BLaER1 treated with 17β-estradiol and CSF1 and Interleukin-3, amounts not matched to agents 10 nM and 100 nM (cell line): ENCODE results near the gene RIOK1.
A peak's percentile ranks its signal among the peaks of the same experiment; 100 is the strongest.

Experiments
- H3K27ac ChIP-seq, 11 experiments: shearing (Covaris generic); formaldehyde crosslinking; 2 replicates each; pipeline ENCODE4 v1.8.1; 2022
- H3K27me3 ChIP-seq, 11 experiments: shearing (Covaris generic); formaldehyde crosslinking; 2 replicates each; pipeline ENCODE4 v1.8.1; 2022
- H3K36me3 ChIP-seq, 11 experiments: shearing (Covaris generic); formaldehyde crosslinking; 2 replicates each; pipeline ENCODE4 v1.8.1; 2022
- H3K4me1 ChIP-seq, 10 experiments: shearing (Covaris generic); formaldehyde crosslinking; 2 replicates each; pipeline ENCODE4 v1.8.1; 2022
- H3K4me2 ChIP-seq, 11 experiments: shearing (Covaris generic); formaldehyde crosslinking; 2 replicates each; pipeline ENCODE4 v1.8.1; 2022
- H3K4me3 ChIP-seq, 10 experiments: shearing (Covaris generic); formaldehyde crosslinking; 2 replicates each; pipeline ENCODE4 v1.8.1; 2022
- H3K9ac ChIP-seq, 11 experiments: shearing (Covaris generic); formaldehyde crosslinking; 2 replicates each; pipeline ENCODE4 v1.8.1; 2022
- H3K9me3 ChIP-seq, 11 experiments: shearing (Covaris generic); formaldehyde crosslinking; replicated peaks in 1 of 11; 2 replicates each; pipeline ENCODE4 v1.8.1; 2022
- H4K20me1 ChIP-seq, 11 experiments: shearing (Covaris generic); formaldehyde crosslinking; 2 replicates each; pipeline ENCODE4 v1.8.1; 2022
- Cebpa-rat ChIP-seq, 11 experiments: shearing (Covaris generic); IDR thresholded peaks; 2 replicates each; pipeline ENCODE4 v1.8.1; 2022

The RIOK1 gene

DNA sequence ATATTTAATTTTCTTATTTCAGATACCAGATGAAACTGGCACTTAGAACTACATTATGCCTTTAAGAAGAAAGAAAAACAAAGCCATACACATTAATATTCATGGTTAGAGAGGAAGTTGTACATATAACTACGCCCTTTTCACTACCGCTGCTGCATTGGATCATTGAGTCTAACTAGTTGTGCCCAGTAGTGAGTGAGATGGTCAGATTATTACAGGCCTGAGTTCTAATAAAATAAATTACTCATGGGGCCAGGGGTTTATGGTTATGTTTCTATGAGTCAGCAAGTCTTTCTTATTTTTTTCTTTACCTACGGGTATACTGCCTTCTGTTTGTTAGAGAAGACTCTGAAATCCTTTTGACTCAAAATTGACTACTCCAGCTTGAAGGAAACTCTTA lies 11.5 kb downstream of the RIOK1 start:
- Histone ChIP-seq H3K9ac (no peak overlapping the region), H3K27me3 (no peaks in the 10 kb centered on the region), H3K4me1 (peaks cover 0 to 14% (median 0%) of the 10 kb centered on the region in 10 experiments; a peak in 4 of 20 replicates), H3K4me3 (no peak overlapping the region), H4K20me1 (peaks cover 0 to 30% (median 5%) of the 10 kb centered on the region in 11 experiments; a peak in 8 of 22 replicates), H3K27ac (no peak overlapping the region), H3K36me3 (peaks cover 77 to 100% (median 99%) of the 10 kb centered on the region in 11 experiments), H3K9me3 (no peaks in the 10 kb centered on the region), H3K4me2 (no peak overlapping the region)
- TF ChIP-seq Cebpa-rat (IDR thresholded peaks at IDR 0.05): no peak

DNA sequence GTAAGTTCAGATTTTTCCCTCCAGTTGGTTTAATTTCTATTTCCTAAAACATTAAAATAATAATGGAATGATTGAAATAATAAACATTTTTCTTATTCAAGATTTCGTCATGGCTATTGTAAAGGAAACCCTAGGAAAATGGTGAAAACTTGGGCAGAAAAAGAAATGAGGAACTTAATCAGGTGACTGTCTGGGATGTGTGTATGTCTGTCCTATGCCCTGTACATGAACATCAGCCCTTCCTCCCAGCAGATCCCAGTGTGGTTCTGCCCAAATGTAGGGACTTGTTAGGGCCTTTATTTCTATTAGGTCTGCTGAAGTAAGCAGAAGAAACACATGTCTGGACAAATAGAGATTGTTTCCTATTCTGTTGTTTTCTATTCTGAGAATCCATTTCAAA lies 13.1 kb downstream of the RIOK1 start:
- Histone ChIP-seq H3K9me3 (no peaks in the 10 kb centered on the region), H3K4me3 (no peak overlapping the region), H4K20me1 (peaks cover 0 to 28% (median 5%) of the 10 kb centered on the region in 11 experiments; a peak in 8 of 22 replicates), H3K27me3 (no peaks in the 10 kb centered on the region), H3K9ac (no peak overlapping the region), H3K36me3 (peaks cover 77 to 100% (median 100%) of the 10 kb centered on the region in 11 experiments), H3K27ac (peak overlapping the region in 1 of 11 experiments; percentile 23; a peak in 1 of 22 replicates), H3K4me1 (peaks cover 0 to 14% (median 0%) of the 10 kb centered on the region in 10 experiments; a peak in 4 of 20 replicates), H3K4me2 (peak overlapping the region in 2 of 11 experiments; percentile 40 to 59; a peak in 3 of 22 replicates)
- no peak for TF ChIP-seq Cebpa-rat (IDR thresholded peaks at IDR 0.05)

DNA sequence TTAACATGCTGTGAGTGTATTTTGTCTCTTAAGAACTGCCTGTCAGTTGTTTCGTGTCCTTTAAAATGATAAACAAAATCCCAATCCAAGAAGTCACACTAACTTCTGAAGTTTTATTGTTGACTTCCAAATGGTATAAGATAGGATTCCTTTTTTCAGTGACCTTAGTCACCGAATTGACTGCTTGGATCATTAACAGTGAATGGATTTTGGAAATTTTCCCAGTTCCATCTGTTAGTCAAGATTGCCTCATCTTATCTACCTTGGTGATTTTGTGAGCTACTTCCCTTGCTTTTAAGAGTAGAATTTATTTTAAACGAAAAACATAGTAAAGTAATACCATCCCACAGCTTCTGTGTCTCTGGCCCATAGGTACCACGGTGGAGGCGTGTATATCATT lies 14.9 kb downstream of the RIOK1 start:
- Histone ChIP-seq H3K27ac (no peak overlapping the region), H3K4me1 (peaks cover 0 to 14% (median 0%) of the 10 kb centered on the region in 10 experiments; a peak in 4 of 20 replicates), H3K9ac (no peak overlapping the region), H3K4me2 (no peak overlapping the region), H3K36me3 (peaks cover 77 to 100% (median 100%) of the 10 kb centered on the region in 11 experiments), H3K4me3 (no peak overlapping the region), H3K9me3 (no peaks in the 10 kb centered on the region), H4K20me1 (peaks cover 0 to 22% (median 5%) of the 10 kb centered on the region in 11 experiments; a peak in 7 of 22 replicates), H3K27me3 (no peaks in the 10 kb centered on the region)
- no peak for TF ChIP-seq Cebpa-rat (IDR thresholded peaks at IDR 0.05)

DNA sequence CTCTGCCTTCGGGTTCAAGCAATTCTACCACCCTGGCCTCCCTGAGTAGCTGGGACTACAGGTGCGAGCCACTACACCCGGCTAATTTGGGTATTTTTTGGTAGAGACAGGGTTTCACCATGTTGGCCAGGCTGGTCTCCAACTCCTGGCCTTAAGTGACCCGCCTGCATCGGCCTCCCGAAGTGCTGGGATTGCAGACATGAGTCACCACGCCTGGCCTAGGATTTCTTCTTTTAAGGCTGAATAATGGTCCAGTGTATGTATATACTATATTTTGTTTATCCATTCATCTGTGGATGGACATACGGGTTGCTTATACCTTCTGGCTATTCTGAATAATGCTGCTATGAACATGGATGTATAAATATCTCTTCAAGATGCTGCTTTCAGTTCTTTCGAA lies 17.1 kb downstream of the RIOK1 start:
- Histone ChIP-seq H3K4me2 (no peak overlapping the region), H3K36me3 (peaks cover 80 to 100% (median 100%) of the 10 kb centered on the region in 11 experiments), H3K27ac (no peak overlapping the region), H3K4me3 (no peak overlapping the region), H4K20me1 (peaks cover 0 to 10% (median 0%) of the 10 kb centered on the region in 11 experiments; a peak in 1 of 22 replicates), H3K4me1 (peaks cover 0 to 14% (median 0%) of the 10 kb centered on the region in 10 experiments; a peak in 4 of 20 replicates), H3K27me3 (no peaks in the 10 kb centered on the region), H3K9me3 (no peaks in the 10 kb centered on the region), H3K9ac (no peak overlapping the region)
- no peak for TF ChIP-seq Cebpa-rat (IDR thresholded peaks at IDR 0.05)

DNA sequence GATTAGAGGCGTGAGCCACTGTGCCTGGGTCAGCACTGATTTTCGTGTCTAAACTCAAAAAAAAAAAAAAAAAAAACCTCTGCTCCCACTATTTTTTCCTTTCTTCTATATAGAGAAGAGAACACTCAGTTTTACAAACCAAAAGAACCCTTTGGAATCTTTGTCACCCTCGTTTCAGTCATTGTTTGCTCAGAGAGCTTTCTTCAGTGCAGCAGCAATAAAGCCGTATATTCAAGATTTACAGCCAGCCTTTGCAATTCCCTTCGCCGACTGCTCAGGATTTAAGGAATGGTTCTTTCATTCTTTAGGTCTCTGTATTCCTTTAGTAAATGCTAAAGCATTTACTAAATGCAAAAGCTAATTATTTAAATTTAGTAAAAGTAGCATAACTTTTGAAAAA lies 20.1 kb downstream of the RIOK1 start:
- no peak for TF ChIP-seq Cebpa-rat (IDR thresholded peaks at IDR 0.05)
- Histone ChIP-seq H3K9ac (no peak overlapping the region), H3K27ac (no peak overlapping the region), H3K4me2 (no peak overlapping the region), H3K9me3 (no peaks in the 10 kb centered on the region), H3K27me3 (no peaks in the 10 kb centered on the region), H3K36me3 (peaks cover 93 to 100% (median 99%) of the 10 kb centered on the region in 11 experiments), H3K4me3 (no peak overlapping the region), H3K4me1 (peaks cover 0 to 5% (median 0%) of the 10 kb centered on the region in 10 experiments; a peak in 1 of 20 replicates), H4K20me1 (peaks cover 0 to 10% (median 0%) of the 10 kb centered on the region in 11 experiments; a peak in 1 of 22 replicates)

DNA sequence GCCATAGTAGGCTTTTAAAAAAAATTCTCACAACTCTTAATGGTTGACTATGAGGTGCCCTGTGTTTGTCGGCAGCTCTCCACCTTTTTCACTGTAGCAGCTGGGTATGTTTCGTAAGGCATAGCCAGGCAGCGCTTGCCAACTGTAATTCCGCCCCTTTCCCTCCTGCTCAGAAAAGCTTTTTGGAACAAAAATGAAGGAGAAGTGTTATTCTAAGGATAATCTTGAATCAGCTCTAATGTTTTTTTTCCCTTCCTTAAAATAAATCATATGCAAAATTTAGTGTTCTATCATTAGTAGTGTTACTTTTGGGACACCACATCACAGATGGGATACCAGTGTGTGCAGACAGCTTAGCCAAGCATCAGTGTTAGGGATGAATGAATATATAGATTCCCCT lies 21.2 kb downstream of the RIOK1 start:
- no peak overlapping the region for H3K27ac ChIP-seq
- no peak overlapping the region for H3K4me2 ChIP-seq
- no peak overlapping the region for H3K4me3 ChIP-seq
- no peaks in the 10 kb centered on the region for H3K27me3 ChIP-seq
- TF ChIP-seq Cebpa-rat (IDR thresholded peaks at IDR 0.05): no peak
- H3K9me3 ChIP-seq: no peaks in the 10 kb centered on the region
- H3K9ac ChIP-seq: no peak overlapping the region
- H4K20me1 ChIP-seq: peaks cover 0 to 10% (median 0%) of the 10 kb centered on the region in 11 experiments; a peak in 1 of 22 replicates
- H3K4me1 ChIP-seq: peaks cover 0 to 5% (median 0%) of the 10 kb centered on the region in 10 experiments; a peak in 1 of 20 replicates
- H3K36me3 ChIP-seq: peaks cover 93 to 100% (median 99%) of the 10 kb centered on the region in 11 experiments

DNA sequence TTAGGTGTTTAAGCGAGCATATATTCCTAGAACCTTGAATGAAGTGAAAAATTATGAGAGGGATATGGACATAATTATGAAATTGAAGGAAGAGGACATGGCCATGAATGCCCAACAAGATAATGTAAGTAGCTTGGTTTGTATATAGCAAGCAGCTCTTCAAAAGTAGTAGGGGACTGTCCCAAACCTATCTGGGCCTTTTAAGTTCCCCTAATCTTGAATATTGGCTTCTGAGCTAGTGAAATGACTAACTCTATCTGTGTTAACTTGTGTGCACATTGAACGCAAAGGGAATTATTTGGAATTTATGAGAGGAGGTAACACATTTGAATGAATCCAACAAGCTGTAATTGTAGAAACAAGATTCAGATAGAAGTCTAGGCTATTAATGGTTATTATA lies 21.7 kb downstream of the RIOK1 start:
- Histone ChIP-seq H3K36me3 (peaks cover 91 to 100% (median 99%) of the 10 kb centered on the region in 11 experiments), H3K4me2 (no peak overlapping the region), H4K20me1 (peaks cover 0 to 10% (median 0%) of the 10 kb centered on the region in 11 experiments; a peak in 1 of 22 replicates), H3K9ac (no peak overlapping the region), H3K9me3 (no peaks in the 10 kb centered on the region), H3K4me3 (no peak overlapping the region), H3K4me1 (peaks cover 0 to 5% (median 0%) of the 10 kb centered on the region in 10 experiments; a peak in 1 of 20 replicates), H3K27me3 (no peaks in the 10 kb centered on the region), H3K27ac (no peak overlapping the region)
- TF ChIP-seq Cebpa-rat (IDR thresholded peaks at IDR 0.05): no peak

DNA sequence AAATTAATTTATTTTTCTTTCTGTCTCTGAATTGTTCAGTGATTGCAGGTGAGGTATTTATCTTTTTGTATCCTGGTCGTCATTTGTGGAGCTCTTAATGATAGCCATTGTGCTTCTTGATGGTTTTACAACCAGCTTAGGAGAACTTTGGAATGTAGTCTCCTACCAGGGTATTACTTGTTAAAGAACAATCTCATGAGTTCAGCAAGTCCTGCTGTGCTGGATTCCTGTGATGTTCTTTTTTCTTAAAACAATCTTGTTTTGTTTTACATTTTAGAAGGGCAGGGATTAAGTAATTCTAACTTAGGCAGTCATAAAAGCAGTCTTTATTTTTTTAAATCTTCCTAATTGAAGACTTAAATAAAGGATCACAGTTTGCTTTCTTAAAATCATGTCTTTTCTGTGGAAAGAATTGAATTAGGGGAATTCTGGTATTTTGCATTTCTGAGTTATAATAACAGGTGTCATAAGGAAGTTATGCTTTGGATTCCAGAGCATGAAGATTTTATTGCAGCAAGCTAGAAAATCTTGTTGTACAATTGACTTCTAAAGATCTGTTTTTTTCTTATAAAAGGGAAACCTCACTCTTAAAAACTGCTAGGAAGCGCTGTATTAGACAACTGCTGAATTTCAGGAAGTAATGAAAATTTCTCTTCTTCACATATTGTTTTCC lies 23.7 kb downstream of the RIOK1 start:
- no peak for TF ChIP-seq Cebpa-rat (IDR thresholded peaks at IDR 0.05)
- peaks cover 0 to 5% (median 0%) of the 10 kb centered on the region in 10 experiments; a peak in 1 of 20 replicates for H3K4me1 ChIP-seq
- H3K4me2 ChIP-seq: no peak overlapping the region
- no peak overlapping the region for H3K27ac ChIP-seq
- H3K27me3 ChIP-seq: no peaks in the 10 kb centered on the region
- H3K36me3 ChIP-seq: peaks cover 90 to 100% (median 99%) of the 10 kb centered on the region in 11 experiments
- no peak overlapping the region for H3K4me3 ChIP-seq
- H3K9ac ChIP-seq: no peak overlapping the region
- no peaks in the 10 kb centered on the region for H3K9me3 ChIP-seq
- H4K20me1 ChIP-seq: peaks cover 0 to 5% (median 0%) of the 10 kb centered on the region in 11 experiments; a peak in 1 of 22 replicates

DNA sequence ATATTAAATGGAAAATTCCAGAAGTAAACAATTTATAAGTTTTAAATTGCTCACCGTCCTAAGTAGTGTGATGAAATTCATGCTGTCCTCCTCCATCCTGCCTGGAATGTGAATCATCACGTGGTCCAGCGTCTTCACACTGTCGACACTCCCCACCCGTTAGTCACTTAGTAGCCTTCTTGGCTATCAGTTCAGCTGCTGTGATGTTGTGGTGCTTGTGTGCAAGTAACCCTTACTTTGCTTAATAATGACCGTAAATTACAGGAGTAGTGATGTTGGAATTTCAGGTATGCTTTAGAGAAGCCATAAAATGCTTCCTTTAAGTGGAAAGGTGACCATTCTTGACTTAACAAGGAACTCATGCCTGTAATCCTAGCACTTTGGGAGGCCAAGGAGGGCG lies 25.2 kb downstream of the RIOK1 start:
- H4K20me1 ChIP-seq: peaks cover 0 to 4% (median 0%) of the 10 kb centered on the region in 11 experiments; a peak in 1 of 22 replicates
- H3K4me1 ChIP-seq: peaks cover 0 to 5% (median 0%) of the 10 kb centered on the region in 10 experiments; a peak in 1 of 20 replicates
- H3K27me3 ChIP-seq: no peaks in the 10 kb centered on the region
- H3K9me3 ChIP-seq: no peaks in the 10 kb centered on the region
- H3K9ac ChIP-seq: no peak overlapping the region
- peaks cover 87 to 100% (median 97%) of the 10 kb centered on the region in 11 experiments for H3K36me3 ChIP-seq
- TF ChIP-seq Cebpa-rat (IDR thresholded peaks at IDR 0.05): no peak
- no peak overlapping the region for H3K4me3 ChIP-seq
- no peak overlapping the region for H3K27ac ChIP-seq
- H3K4me2 ChIP-seq: no peak overlapping the region
